Naive B cell (primary cell): ENCODE data around the gene KLF13. TPM values are rescaled to one million over a fixed set of nuclear protein-coding genes. Genes with fewer than 3 reads are reported as not detected.

ENCODE experiments used
- ATAC-seq, 2 donors: fragments of 150-1000 bp; cut with Tn5 transposase; 2 replicates each; pipeline ENCODE4 v1.10.0; 2021; ENCODE audit warnings: low read depth in 2 of 2, mild to moderate bottlenecking in 2 of 2, moderate library complexity in 2 of 2
- DNase-seq: peaks from one replicate; pipeline ENCODE4 v3.0.0; 2022
- H3K27ac Mint-ChIP-seq, 6 donors: one replicate each; pipeline ENCODE4 v1.8.0; 2020 to 2022; ENCODE audit warnings: mild to moderate bottlenecking in 6 of 6, mixed read lengths in 6 of 6, moderate library complexity in 5 of 6, inconsistent platforms in 2 of 6
- H3K27me3 Mint-ChIP-seq, 3 donors: one replicate each; pipeline ENCODE4 v1.8.0; 2021 to 2022; ENCODE audit warnings: mixed read lengths in 3 of 3, mild to moderate bottlenecking in 1 of 3
- H3K36me3 Mint-ChIP-seq, 2 donors: one replicate each; pipeline ENCODE4 v1.8.0; 2020 to 2022; ENCODE audit warnings: mixed read lengths in 2 of 2, inconsistent platforms in 1 of 2, mild to moderate bottlenecking in 1 of 2
- H3K4me1 Mint-ChIP-seq, 3 donors: one replicate each; pipeline ENCODE4 v1.8.0; 2020 to 2022; ENCODE audit warnings: mixed read lengths in 3 of 3, inconsistent platforms in 1 of 3, mild to moderate bottlenecking in 1 of 3, moderate library complexity in 1 of 3
- H3K4me3 Mint-ChIP-seq, 8 donors: one replicate each; pipeline ENCODE4 v1.8.0; 2020 to 2022; ENCODE audit warnings: mild to moderate bottlenecking in 8 of 8, mixed read lengths in 8 of 8, moderate library complexity in 8 of 8, inconsistent platforms in 2 of 8
- H3K9me3 Mint-ChIP-seq, 7 donors: one replicate each; pipeline ENCODE4 v1.8.0; 2020 to 2022; ENCODE audit warnings: mixed read lengths in 7 of 7, mild to moderate bottlenecking in 5 of 7, inconsistent platforms in 2 of 7, moderate library complexity in 1 of 7
- polyA plus RNA-seq, 6 donors: library from polyadenylated mRNA; unstranded; fragments of 300-500 nt; fragmentation: Illumina TruSeq; gene quantifications; one replicate each; pipeline ENCODE4 v1.2.3, GENCODE V29; 2021; ENCODE audit warnings: low read depth in 6 of 6

Gene KLF13
- polyA plus RNA-seq, 6 donors from 2014 or later, result 16.6 to 58.8 (median 40.0) TPM

GRCh38 chr15:31302778-31303725 is 23.6 kb upstream of the KLF13 start:
- Mint-ChIP-seq H3K36me3 (no peaks in the 10 kb centered on the region), H3K4me3 (peak overlapping the region in 1 of 8 donors; percentile 56), H3K4me1 (peaks cover 29 to 55% (median 41%) of the 10 kb centered on the region in 3 donors), H3K27me3 (no peaks in the 10 kb centered on the region), H3K27ac (peak overlapping the region in 3 of 6 donors; percentile 10 to 69 (median 30)), H3K9me3 (no peaks in the 10 kb centered on the region)
- DNase-seq (no peak), ATAC-seq (peak; percentile 47 to 64)

- Mint-ChIP-seq H3K27ac (peak overlapping the region in 1 of 6 donors; percentile 69), H3K36me3 (no peaks in the 10 kb centered on the region), H3K4me3 (peak overlapping the region in 1 of 8 donors; percentile 25), H3K27me3 (no peaks in the 10 kb centered on the region), H3K4me1 (peaks cover 34 to 59% (median 50%) of the 10 kb centered on the region in 3 donors), H3K9me3 (no peaks in the 10 kb centered on the region)
- no peak for ATAC-seq
- no peak for DNase-seq
Measured at GRCh38 chr15:31303726-31304648, 22.6 kb upstream of the KLF13 start.

GRCh38 chr15:31304751-31305365 is 21.8 kb upstream of the KLF13 start:
- no peak for ATAC-seq
- H3K4me1 Mint-ChIP-seq, result peaks cover 35 to 55% (median 50%) of the 10 kb centered on the region in 3 donors

GRCh38 chr15:31305375-31305774 is 21.3 kb upstream of the KLF13 start:
- Mint-ChIP-seq H3K27me3 (no peaks in the 10 kb centered on the region), H3K4me1 (peaks cover 35 to 53% (median 50%) of the 10 kb centered on the region in 3 donors), H3K9me3 (no peaks in the 10 kb centered on the region), H3K36me3 (no peaks in the 10 kb centered on the region), H3K4me3 (peak overlapping the region in 1 of 8 donors; percentile 11), H3K27ac (no peak overlapping the region)
- DNase-seq (no peak), ATAC-seq (no peak)

More at GRCh38 chr15:31304751-31305365, 21.8 kb upstream of the KLF13 start:
- Mint-ChIP-seq H3K4me3 (no peak overlapping the region), H3K36me3 (no peaks in the 10 kb centered on the region), H3K27ac (peak overlapping the region in 1 of 6 donors; percentile 55), H3K9me3 (no peaks in the 10 kb centered on the region), H3K27me3 (no peaks in the 10 kb centered on the region)
- DNase-seq, result no peak

- Mint-ChIP-seq H3K27me3 (no peaks in the 10 kb centered on the region), H3K27ac (no peak overlapping the region)
Measured at GRCh38 chr15:31305796-31306425, 20.7 kb upstream of the KLF13 start.

GRCh38 chr15:31306426-31307269 is 20.0 kb upstream of the KLF13 start:
- Mint-ChIP-seq H3K27me3 (no peaks in the 10 kb centered on the region), H3K27ac (peak overlapping the region in 2 of 6 donors; percentile 56 to 60), H3K4me3 (no peak overlapping the region), H3K9me3 (no peaks in the 10 kb centered on the region), H3K36me3 (no peaks in the 10 kb centered on the region), H3K4me1 (peaks cover 35 to 46% (median 44%) of the 10 kb centered on the region in 3 donors)
- DNase-seq (no peak), ATAC-seq (no peak)

More at GRCh38 chr15:31305796-31306425, 20.7 kb upstream of the KLF13 start:
- H3K36me3 Mint-ChIP-seq, result no peaks in the 10 kb centered on the region
- ATAC-seq (no peak), DNase-seq (no peak)
- no peak overlapping the region for H3K4me3 Mint-ChIP-seq
- H3K4me1 Mint-ChIP-seq, result peaks cover 35 to 53% (median 50%) of the 10 kb centered on the region in 3 donors
- no peaks in the 10 kb centered on the region for H3K9me3 Mint-ChIP-seq

- peak overlapping the region in 1 of 8 donors; percentile 78 for H3K4me3 Mint-ChIP-seq
- ATAC-seq (no peak), DNase-seq (no peak)
- H3K9me3 Mint-ChIP-seq, result no peaks in the 10 kb centered on the region
- peak overlapping the region in 3 of 6 donors; percentile 56 to 91 (median 60) for H3K27ac Mint-ChIP-seq
- no peaks in the 10 kb centered on the region for H3K27me3 Mint-ChIP-seq
- H3K36me3 Mint-ChIP-seq, result no peaks in the 10 kb centered on the region
- H3K4me1 Mint-ChIP-seq, result peaks cover 27 to 37% (median 35%) of the 10 kb centered on the region in 3 donors
Measured at GRCh38 chr15:31307270-31308184, 19.1 kb upstream of the KLF13 start.

GRCh38 chr15:31308185-31308639 is 18.4 kb upstream of the KLF13 start:
- peak overlapping the region in 3 of 6 donors; percentile 56 to 65 (median 60) for H3K27ac Mint-ChIP-seq
- no peaks in the 10 kb centered on the region for H3K36me3 Mint-ChIP-seq
- DNase-seq (no peak), ATAC-seq (peak; percentile 30 to 49)
- H3K4me3 Mint-ChIP-seq, result no peak overlapping the region
- peaks cover 0 to 2% (median 0%) of the 10 kb centered on the region in 7 donors for H3K9me3 Mint-ChIP-seq
- peaks cover 21 to 30% (median 28%) of the 10 kb centered on the region in 3 donors for H3K4me1 Mint-ChIP-seq
- no peaks in the 10 kb centered on the region for H3K27me3 Mint-ChIP-seq

GRCh38 chr15:31309893-31310606 is 16.6 kb upstream of the KLF13 start:
- DNase-seq (no peak), ATAC-seq (no peak)
- H3K4me1 Mint-ChIP-seq, result peaks cover 16 to 18% (median 18%) of the 10 kb centered on the region in 3 donors
- peaks cover 0 to 3% (median 0%) of the 10 kb centered on the region in 7 donors for H3K9me3 Mint-ChIP-seq
- H3K4me3 Mint-ChIP-seq, result no peak overlapping the region
- no peaks in the 10 kb centered on the region for H3K36me3 Mint-ChIP-seq
- H3K27me3 Mint-ChIP-seq, result no peaks in the 10 kb centered on the region
- H3K27ac Mint-ChIP-seq, result no peak overlapping the region

- Mint-ChIP-seq H3K27ac (no peak overlapping the region), H3K9me3 (peaks cover 0 to 3% (median 0%) of the 10 kb centered on the region in 7 donors)
Measured at GRCh38 chr15:31311735-31312619, 14.7 kb upstream of the KLF13 start.

More at GRCh38 chr15:31311735-31312619, 14.7 kb upstream of the KLF13 start:
- ATAC-seq (no peak), DNase-seq (no peak)
- H3K4me1 Mint-ChIP-seq, result peaks cover 15 to 18% (median 16%) of the 10 kb centered on the region in 3 donors
- H3K4me3 Mint-ChIP-seq, result no peak overlapping the region
- no peaks in the 10 kb centered on the region for H3K36me3 Mint-ChIP-seq
- H3K27me3 Mint-ChIP-seq, result no peaks in the 10 kb centered on the region
